ENCODE results near the gene CCDC86.

The CCDC86 gene

GRCh38 chr11:60895687-60896086, 53.8 kb downstream of the CCDC86 start:
- no peaks in the 10 kb centered on the region for H3K27me3 Mint-ChIP-seq (ENCODE audit: low read depth)
- H3K4me1 Mint-ChIP-seq (ENCODE audit: low read depth), result peaks cover 2% of the 10 kb centered on the region
- DNase-seq (ENCODE audit: low spot score), result no peak
- H3K4me3 Mint-ChIP-seq, result no peak overlapping the region
- H3K9me3 Mint-ChIP-seq, result no peaks in the 10 kb centered on the region
- H3K36me3 Mint-ChIP-seq (ENCODE audit: low read depth), result peaks cover 68% of the 10 kb centered on the region
- H3K27ac Mint-ChIP-seq, result no peak overlapping the region

- peaks cover 2% of the 10 kb centered on the region for H3K4me1 Mint-ChIP-seq (ENCODE audit: low read depth)
- H3K36me3 Mint-ChIP-seq (ENCODE audit: low read depth), result peaks cover 70% of the 10 kb centered on the region
- H3K9me3 Mint-ChIP-seq, result no peaks in the 10 kb centered on the region
- no peak overlapping the region for H3K4me3 Mint-ChIP-seq
- DNase-seq (ENCODE audit: low spot score), result no peak
- no peaks in the 10 kb centered on the region for H3K27me3 Mint-ChIP-seq (ENCODE audit: low read depth)
- H3K27ac Mint-ChIP-seq, result no peak overlapping the region
These were observed 55.6 kb downstream of the CCDC86 start for GRCh38 chr11:60897496-60897895.

DNA sequence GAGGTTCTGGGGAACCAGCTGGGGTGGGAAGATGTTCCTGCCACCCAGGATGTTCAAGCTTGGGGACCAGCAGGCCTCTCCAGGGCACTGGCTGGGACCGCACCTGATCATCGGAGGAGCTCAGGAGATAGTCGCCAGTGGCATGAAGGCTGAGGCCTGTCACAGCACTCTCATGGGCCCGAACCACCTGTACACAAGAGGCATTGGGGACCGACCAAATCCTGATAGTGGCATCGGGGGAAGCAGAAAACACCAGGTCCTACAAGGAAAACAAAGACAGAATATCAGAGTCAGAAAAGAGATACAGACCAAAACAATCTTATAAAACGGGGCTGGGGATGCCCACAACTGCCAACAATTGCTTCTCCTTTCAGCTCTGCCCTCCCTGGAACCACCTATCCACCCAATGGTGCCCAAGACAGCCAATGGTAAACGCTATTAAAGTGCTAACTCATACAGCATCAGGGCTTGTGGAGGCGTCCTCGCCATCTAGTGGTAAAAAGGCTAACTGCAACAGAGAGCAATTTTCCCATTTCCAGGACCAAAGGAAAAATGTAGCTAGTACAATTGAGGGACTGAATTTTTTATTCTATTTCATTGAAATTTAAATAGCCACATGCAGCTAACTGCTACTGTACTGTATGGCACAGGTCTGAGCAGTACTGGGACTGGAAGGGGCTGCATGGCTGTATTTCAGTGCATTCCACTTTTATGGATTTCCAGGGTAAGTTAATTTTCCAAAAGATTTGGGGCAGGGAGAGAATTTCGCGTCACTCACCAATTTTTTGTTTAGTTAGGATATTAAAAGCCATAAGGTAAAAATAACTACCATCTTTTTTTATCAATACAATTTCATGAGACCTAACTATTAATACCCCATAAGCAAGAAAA, 57.4 kb downstream of the CCDC86 start:
- H3K4me1 Mint-ChIP-seq (ENCODE audit: low read depth), result peaks cover 6% of the 10 kb centered on the region
- H3K27ac Mint-ChIP-seq, result no peak overlapping the region
- peaks cover 73% of the 10 kb centered on the region for H3K36me3 Mint-ChIP-seq (ENCODE audit: low read depth)
- no peaks in the 10 kb centered on the region for H3K27me3 Mint-ChIP-seq (ENCODE audit: low read depth)
- H3K4me3 Mint-ChIP-seq, result no peak overlapping the region
- DNase-seq (ENCODE audit: low spot score), result no peak
- H3K9me3 Mint-ChIP-seq, result no peaks in the 10 kb centered on the region

- Mint-ChIP-seq H3K27ac (no peak overlapping the region), H3K36me3 (ENCODE audit: low read depth) (peaks cover 70% of the 10 kb centered on the region), H3K4me1 (ENCODE audit: low read depth) (peaks cover 8% of the 10 kb centered on the region), H3K9me3 (no peaks in the 10 kb centered on the region), H3K27me3 (ENCODE audit: low read depth) (no peaks in the 10 kb centered on the region), H3K4me3 (no peak overlapping the region)
- DNase-seq (ENCODE audit: low spot score), result no peak
These were observed 58.1 kb downstream of the CCDC86 start for GRCh38 chr11:60899977-60900376.

Data from T-helper 2 cell treated with Interferon-gamma antibody and Interleukin-4, amounts not matched to agents 5 μg/mL and 100 μg/mL, for 36 hours (primary cell).